GM18868 (cell line): ENCODE measurements around the gene GNG2.

Source experiments
- ATAC-seq: cut with Tn5 transposase; IDR thresholded peaks from one replicate; pipeline ENCODE4 v1.9.1; 2021; ENCODE audit warnings: mild to moderate bottlenecking, moderate library complexity; ENCODE audit not compliant: unreplicated experiment

The GNG2 gene

DNA sequence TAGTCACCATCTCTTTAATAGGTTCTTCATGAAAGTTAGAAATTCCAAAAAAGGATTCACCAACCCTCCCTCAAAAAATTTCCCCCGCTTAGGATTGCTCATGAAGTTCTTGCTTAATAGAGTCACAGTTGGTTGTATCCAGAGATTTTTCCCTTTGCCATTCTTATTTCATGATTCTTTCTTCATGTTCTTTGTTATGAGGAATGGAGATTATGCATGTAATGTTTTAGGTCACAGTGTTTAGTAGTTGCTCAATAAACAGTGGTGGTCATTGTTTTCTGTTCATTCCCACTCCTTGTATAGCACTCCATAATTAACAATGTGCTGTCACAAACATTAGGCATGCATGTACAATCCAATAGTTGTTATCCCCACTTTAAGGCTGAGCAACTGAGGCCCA is 77.7 kb downstream of the GNG2 start:
- ATAC-seq: no peak

- no peak for ATAC-seq
Observed at GRCh38 chr14:51938821-51939220, 78.4 kb downstream of the GNG2 start.

DNA sequence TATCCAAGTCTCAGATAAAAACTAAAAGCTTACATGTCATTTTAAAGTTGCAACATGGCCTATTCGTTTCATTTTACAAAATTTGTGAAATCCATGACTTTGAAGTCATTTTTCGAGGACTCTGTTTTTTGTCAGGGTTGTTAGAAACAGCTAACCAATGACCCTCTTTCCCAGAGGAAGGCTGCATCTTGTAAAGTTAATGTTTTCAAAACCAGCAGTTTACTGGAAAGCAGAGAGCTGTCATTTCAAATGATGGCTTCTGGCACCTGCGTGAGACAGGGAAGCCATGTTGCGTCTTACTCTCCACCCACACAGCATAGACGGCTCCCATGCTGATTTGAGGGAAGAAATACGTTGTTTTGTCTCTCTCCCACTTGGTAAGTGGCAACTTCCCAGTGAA is 78.8 kb downstream of the GNG2 start:
- no peak for ATAC-seq

DNA sequence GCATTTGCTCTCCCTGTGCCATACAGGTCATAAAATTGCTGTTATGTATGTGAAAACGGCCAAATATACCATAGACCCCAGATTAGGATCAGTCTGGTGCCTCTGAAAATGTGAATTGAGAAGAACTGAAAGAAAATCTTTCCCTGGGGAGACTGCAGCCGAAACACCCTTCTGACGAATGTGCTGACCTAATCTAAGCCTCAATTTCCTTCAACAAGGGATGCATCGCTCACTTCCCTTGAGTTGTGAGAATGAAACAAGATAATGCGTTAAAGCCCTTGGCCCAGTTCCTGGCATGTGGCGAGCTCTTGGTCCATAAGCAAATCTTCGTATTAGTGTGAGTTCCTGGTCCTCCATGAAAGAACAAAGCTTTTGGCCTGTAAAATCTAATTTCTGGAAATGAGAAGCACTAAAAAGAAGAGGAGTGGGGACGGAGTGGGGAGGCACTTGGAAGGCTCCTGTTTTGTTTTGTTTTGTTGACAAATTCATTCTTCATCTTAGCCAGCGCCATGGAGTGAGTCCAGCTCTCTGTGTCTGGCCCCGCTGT is 79.4 kb downstream of the GNG2 start:
- peak; percentile 74 for ATAC-seq

DNA sequence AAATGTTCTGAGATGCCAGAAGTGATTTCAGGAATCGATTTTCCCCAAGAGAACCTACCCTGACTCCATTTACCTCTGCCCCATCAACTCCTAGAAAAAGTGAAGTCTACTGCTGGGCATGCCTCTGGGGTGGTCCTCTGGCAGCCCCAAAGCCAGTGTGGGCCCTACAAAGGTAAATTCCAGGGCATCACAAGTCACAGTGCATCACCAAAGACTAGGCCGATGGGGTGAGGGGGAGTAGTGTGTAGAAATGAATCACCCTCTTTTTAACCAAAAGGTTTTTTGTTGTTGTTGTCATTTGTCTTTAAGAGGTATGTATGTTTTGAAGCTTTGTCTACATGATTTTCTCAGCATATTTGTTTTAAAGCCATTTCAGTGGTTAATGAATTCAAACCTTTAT is 82.6 kb downstream of the GNG2 start:
- ATAC-seq: no peak

DNA sequence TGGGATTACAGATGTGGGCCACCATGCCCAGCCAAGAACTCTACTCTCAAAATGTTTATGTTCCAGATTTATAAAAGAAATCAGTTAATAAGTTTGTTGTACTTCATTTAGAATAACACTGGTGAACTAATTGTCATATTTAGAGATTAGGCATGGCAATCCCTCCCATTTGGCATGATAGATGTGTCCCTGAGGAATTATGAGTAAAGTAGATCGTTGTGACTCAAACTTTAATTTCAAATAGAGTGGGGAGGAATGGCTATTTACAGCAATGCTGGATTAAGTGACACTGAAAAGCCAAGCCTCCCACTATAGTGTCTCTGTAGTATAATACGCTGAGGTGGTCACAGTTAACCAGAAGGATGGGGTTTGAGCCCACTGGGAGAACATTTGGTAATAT is 89.6 kb downstream of the GNG2 start:
- no peak for ATAC-seq

- no peak for ATAC-seq
Observed at GRCh38 chr14:51951656-51952055, 91.2 kb downstream of the GNG2 start.

DNA sequence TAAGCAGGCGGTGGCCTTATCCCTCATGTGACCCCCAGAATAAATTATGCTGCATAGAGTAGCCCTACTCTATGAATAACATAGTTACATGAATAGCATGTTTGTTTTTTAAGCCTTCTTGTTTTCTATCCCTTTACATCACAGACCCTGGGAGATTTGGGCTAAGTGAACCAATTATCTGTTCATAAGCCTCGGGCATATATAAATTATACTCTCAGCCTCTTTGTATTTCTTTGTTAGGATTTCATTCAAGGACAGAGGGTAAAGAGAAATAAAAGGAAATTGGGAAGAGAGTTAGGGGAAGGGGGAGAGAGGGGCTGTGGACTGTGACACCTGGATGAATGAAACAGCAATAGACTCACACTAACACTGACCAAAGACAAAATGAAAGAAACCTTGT is 93.6 kb downstream of the GNG2 start:
- no peak for ATAC-seq

DNA sequence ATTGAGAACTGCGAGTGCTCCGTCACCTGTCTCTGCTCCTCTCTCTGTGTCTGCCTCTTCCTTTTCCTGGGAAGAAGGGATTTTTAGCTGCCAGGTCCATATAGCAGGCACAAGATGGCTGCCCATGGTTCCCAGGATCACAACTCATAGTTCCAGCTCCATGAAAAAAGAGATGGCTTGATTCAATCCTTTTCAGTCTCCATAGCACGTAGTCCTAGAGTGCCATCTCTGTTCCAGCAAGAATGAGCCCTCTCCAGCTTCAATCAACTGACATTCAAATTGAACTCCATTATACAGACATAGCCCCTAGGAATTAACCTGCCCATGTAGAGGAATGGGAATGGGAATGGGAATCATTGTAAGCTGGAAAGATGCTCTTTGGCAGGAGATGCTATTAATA is 94.2 kb downstream of the GNG2 start:
- ATAC-seq: no peak

DNA sequence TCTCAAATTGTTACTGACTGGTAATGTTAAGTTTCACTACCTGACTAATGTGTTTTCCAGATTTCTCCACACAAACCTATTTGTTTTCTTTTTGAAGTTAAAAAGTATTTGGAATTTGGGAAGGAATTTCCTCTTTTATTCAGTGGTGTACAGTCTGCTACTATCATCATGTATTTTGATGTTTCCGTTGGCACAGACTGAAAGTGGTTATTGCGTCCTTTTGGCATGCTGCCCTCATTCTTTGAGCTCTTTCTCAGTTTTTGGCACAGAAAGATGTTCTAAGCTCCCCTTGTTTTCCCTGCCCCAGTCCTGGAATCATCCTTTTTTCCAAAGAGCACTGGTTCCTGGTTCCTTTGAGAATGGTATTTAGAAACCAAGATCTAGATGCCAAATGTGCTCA is 97.5 kb downstream of the GNG2 start:
- no peak for ATAC-seq

DNA sequence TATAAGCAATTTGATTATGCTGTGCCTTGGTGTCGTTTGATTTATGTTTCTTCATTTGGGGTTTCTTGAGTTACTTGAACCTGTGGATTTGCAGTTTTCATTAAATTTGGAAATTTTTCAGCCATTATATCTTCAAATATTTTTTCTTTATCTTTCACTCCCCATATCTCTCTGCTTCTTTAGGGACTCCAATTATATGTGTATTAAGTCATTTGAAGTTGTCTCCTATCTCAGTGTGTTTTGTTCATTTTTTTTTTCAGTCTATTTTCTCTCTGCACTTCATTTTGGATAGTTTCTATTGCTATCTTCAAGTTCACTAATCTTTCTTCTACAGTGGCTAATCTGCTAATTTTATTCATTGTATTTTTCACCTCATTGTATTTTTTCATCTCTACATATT is 99.5 kb downstream of the GNG2 start:
- ATAC-seq: no peak

DNA sequence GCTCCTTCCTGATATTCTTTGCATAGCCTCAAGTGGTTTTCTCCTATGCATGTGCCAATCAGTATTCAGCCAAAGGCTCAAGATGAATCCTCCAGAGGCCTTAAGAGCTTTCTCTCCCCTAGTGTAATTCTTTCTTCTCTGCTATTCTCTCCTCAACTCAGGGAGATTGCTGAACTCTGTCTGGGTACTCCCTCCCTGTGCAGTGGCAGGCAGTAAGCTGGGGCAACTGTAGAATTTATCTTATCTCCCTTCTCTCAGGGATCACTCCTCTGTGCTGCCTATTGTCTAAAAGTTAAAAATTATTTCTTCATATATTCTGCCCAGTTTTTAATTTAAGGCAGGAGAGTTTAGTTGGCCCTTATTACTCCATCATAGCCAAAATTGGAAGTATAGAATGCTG is 100.5 kb downstream of the GNG2 start:
- no peak for ATAC-seq

DNA sequence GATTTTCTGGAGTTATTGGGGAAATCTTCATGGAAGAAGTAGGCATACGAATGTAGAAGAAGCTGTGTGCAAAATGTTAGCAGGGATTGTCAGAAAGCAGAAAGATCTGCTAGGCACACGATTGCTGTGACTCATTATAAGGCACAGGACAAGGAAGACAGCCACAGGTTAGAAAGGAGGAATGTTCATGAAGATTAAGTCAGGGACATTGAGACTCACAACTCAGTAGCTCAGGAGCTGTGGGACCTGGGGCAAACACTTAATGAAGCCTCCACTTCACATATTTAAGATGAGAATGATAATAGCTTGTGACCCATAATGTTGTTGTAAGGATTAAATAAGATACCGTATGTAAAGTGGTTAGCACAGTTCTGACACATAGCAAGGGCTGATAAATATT is 102.3 kb downstream of the GNG2 start:
- no peak for ATAC-seq

GRCh38 chr14:51963286-51963685 is 102.9 kb downstream of the GNG2 start:
- ATAC-seq: no peak

DNA sequence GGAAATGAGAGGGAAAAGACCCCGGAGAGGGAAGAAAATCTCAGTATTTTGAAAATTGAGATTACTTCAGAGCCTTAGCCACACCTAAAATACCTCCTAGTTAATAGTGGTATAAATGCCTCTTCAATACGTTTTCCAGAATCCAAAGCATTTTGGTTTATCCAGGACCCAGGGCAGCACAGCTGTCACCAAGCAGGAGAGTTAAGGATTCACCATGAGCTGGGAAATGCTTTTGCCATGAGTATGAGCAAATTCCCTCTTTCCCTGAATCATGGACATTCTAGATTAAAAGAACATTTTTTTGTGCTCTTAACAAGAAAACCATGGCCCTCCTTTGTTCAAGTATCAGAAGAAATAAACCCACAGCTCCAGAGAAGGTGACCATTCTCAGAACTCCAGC is 107.1 kb downstream of the GNG2 start:
- no peak for ATAC-seq

GRCh38 chr14:51969852-51970540 is 109.6 kb downstream of the GNG2 start:
- ATAC-seq: no peak

GRCh38 chr14:51972566-51972965 is 112.2 kb downstream of the GNG2 start:
- no peak for ATAC-seq

GRCh38 chr14:51977075-51977474 is 116.7 kb downstream of the GNG2 start:
- ATAC-seq: no peak

GRCh38 chr14:51978681-51979085 is 118.3 kb downstream of the GNG2 start:
- ATAC-seq: no peak

DNA sequence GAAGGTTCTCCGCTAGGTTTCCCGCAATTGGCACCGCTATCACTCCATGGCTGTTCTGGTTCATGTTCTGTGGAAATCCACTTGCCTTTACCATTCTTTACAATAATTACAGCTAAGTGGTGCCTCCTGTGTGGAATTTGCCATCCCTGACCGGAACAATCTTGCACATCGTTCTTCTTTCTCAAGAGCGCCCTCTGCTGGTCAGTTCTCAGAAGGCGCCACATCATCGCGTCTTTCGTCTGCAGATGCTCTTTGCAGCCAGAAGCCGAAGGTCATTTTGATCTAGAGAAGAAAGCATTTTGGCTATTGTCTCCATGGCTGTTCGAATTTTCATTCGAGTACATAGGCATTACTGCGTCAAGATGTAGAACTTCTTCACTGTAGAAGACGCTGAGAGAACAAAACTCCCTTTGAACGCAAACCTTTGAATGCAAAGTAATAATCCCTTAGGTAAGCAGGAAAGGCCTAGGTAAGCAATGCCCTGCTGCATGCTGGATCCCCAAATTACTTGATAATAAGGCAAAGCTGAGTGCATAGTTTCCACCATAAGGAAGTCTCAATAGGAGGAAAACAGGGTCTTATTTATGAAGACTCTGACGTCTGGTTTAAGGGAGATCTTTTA is 118.8 kb downstream of the GNG2 start:
- ATAC-seq: peak; percentile 70

- peak; percentile 69 for ATAC-seq
Observed at GRCh38 chr14:51981218-51981854, 120.9 kb downstream of the GNG2 start.

GRCh38 chr14:51988221-51988620 is 127.8 kb downstream of the GNG2 start:
- ATAC-seq: no peak
